Colonic mucosa (tissue), 4 donors: ENCODE data around the gene RAB27B. TPM values are rescaled to one million over a fixed set of nuclear protein-coding genes. Genes with fewer than 3 reads are reported as not detected.

Experiments
- DNase-seq: peaks from one replicate; pipeline ENCODE4 v3.0.0-alpha.2; 2020
- H3K27ac ChIP-seq: fragments of 200-600 bp; one replicate; pipeline ENCODE4 v1.8.0; 2021
- H3K27me3 ChIP-seq: fragments of 200-600 bp; one replicate; pipeline ENCODE4 v1.8.0; 2021
- H3K36me3 ChIP-seq: fragments of 200-600 bp; one replicate; pipeline ENCODE4 v1.8.0; 2021
- H3K4me1 ChIP-seq: fragments of 200-600 bp; one replicate; pipeline ENCODE4 v1.8.0; 2021; ENCODE audit warnings: mild to moderate bottlenecking
- H3K4me3 ChIP-seq: fragments of 200-600 bp; one replicate; pipeline ENCODE4 v1.8.0; 2021
- H3K9ac ChIP-seq, 2 donors: one replicate each; pipeline ENCODE4 v1.7.0; 2013; ENCODE audit warnings: control low read depth in 2 of 2, low read depth in 2 of 2, low read length in 2 of 2
- H3K9me3 ChIP-seq: fragments of 200-600 bp; one replicate; pipeline ENCODE4 v1.8.0; 2021
- CTCF ChIP-seq: fragments of 200-600 bp; IDR thresholded peaks from one replicate; pipeline ENCODE4 v1.8.0; 2022; ENCODE audit warnings: antibody characterized with exemption, mild to moderate bottlenecking
- intact Hi-C: fragments of 100-400 bp; cut with DNase I; formaldehyde crosslinking; loops from one replicate; pipeline ENCODE4 v1.14.1; 2022
- total RNA-seq, 2 donors: library from RNA; stranded (reverse); fragmentation: NEBNext Ultra II Directional in 1 of 2; extraction: Animal tissue kit (Norgen Biotek cat#: 25700) in 1 of 2; gene quantifications; one replicate each; pipeline ENCODE4 v1.2.1, GENCODE V29; 2021
- donor health status: healthy.
- donor health status: DM: no; HTN: no; CAD: no.
- donor health status: DM: no; HTN: no; CAD: no.

Gene RAB27B
- total RNA-seq, 2 donors from 2014 or later, result 8.9 to 12.5 TPM

GRCh38 chr18:54787121-54787520 is 41.2 kb upstream of the RAB27B start:
- intact Hi-C loops, result no loop called here
- Histone ChIP-seq H3K4me1 (no peaks in the 10 kb centered on the region), H3K4me3 (no peak overlapping the region), H3K27me3 (no peaks in the 10 kb centered on the region), H3K27ac (no peak overlapping the region), H3K36me3 (no peaks in the 10 kb centered on the region), H3K9ac (no peak overlapping the region), H3K9me3 (no peaks in the 10 kb centered on the region)
- no peak for TF ChIP-seq CTCF
- DNase-seq, result no peak

- H3K4me3 ChIP-seq, result no peak overlapping the region
- H3K36me3 ChIP-seq, result no peaks in the 10 kb centered on the region
- no peak for TF ChIP-seq CTCF
- intact Hi-C loops, result no loop called here
- H3K27me3 ChIP-seq, result no peaks in the 10 kb centered on the region
- no peak for DNase-seq
- H3K27ac ChIP-seq, result no peak overlapping the region
- H3K9ac ChIP-seq, result no peak overlapping the region
- no peaks in the 10 kb centered on the region for H3K4me1 ChIP-seq
- no peaks in the 10 kb centered on the region for H3K9me3 ChIP-seq
Observed at GRCh38 chr18:54787616-54788015, 40.7 kb upstream of the RAB27B start.

DNA sequence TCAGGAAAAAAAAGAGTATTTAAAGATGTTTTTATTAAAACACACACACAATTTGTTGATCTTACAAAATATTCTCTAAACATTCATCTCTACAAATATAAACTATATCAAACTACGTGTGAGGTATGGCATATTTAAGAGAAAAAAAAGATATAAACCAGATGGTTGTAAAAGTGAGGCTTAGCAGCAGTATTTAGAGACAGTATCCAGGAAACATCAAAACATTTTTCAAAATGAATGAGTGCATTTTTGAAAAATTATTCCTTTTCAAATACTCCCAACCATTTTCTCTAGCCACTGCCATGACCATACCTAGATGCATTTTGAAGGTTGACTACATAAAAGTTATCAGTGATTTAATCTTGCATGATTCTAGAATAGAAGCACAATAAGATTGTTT is 38.2 kb upstream of the RAB27B start:
- Histone ChIP-seq H3K4me1 (no peaks in the 10 kb centered on the region), H3K27ac (no peak overlapping the region), H3K36me3 (no peaks in the 10 kb centered on the region), H3K4me3 (no peak overlapping the region), H3K9ac (no peak overlapping the region), H3K9me3 (no peaks in the 10 kb centered on the region), H3K27me3 (no peaks in the 10 kb centered on the region)
- DNase-seq, result no peak
- no peak for TF ChIP-seq CTCF
- intact Hi-C loops, result no loop called here

DNA sequence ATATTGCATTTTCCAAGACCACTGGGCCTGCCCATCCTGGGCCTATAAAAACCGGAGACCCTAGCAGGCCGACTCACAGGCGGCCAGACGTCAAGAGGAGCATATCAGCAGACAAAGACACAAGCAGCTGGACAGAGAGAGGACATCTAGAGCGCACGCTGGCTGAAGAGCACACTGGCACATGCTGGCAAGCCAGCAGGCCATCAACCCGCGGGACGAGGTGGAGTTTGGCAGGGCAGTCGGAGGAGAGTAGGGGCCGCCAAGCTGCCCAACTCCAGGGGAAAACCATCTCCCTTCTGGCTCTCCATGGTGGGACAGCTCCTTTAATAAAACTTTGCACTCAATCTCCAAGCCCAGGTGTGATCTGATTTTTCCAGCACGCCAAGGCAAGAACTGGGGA is 36.6 kb upstream of the RAB27B start:
- Histone ChIP-seq H3K9me3 (no peaks in the 10 kb centered on the region), H3K9ac (no peak overlapping the region), H3K27ac (no peak overlapping the region), H3K4me1 (no peaks in the 10 kb centered on the region), H3K27me3 (no peaks in the 10 kb centered on the region), H3K36me3 (no peaks in the 10 kb centered on the region), H3K4me3 (no peak overlapping the region)
- intact Hi-C loops, result no loop called here
- no peak for DNase-seq
- TF ChIP-seq CTCF, result no peak

DNA sequence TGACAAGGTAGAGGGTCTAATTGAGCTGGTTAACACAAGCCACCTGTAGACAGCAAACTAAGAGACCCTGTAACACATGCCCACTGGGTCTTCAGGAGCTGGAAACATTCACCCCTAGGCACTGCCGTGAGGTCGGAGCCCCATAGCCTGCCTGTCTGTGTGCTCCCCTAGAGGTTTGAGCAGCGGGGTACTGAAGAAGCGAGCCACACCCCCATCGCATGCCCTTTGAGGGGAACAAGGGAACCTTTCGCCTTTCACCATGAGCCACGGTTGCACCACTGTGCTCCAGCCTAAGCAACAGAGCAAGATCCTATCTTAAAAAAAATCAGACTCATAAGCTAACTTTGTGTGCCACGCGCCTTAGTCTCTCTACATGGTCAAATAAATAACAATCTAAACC is 36.2 kb upstream of the RAB27B start:
- DNase-seq, result no peak
- Histone ChIP-seq H3K27ac (no peak overlapping the region), H3K9me3 (no peaks in the 10 kb centered on the region), H3K4me3 (no peak overlapping the region), H3K36me3 (no peaks in the 10 kb centered on the region), H3K4me1 (no peaks in the 10 kb centered on the region), H3K27me3 (no peaks in the 10 kb centered on the region), H3K9ac (no peak overlapping the region)
- TF ChIP-seq CTCF, result no peak
- intact Hi-C loops, result no loop called here

GRCh38 chr18:54794823-54795222 is 33.5 kb upstream of the RAB27B start:
- Histone ChIP-seq H3K9me3 (no peaks in the 10 kb centered on the region), H3K27ac (no peak overlapping the region), H3K9ac (no peak overlapping the region), H3K4me3 (no peak overlapping the region), H3K4me1 (no peaks in the 10 kb centered on the region), H3K27me3 (no peaks in the 10 kb centered on the region), H3K36me3 (no peaks in the 10 kb centered on the region)
- no peak for TF ChIP-seq CTCF
- no peak for DNase-seq
- intact Hi-C loops, result no loop called here
